DOHH2 (cell line): ENCODE data around the gene STXBP2.

Source experiments
- CTCF ChIP-seq: fragments of 200-600 bp; sonication (generic); IDR thresholded peaks from one replicate; pipeline ENCODE4 v1.5.1; 2014; ENCODE audit warnings: antibody characterized with exemption, mild to moderate bottlenecking, low read depth, low read length; ENCODE audit not compliant: poor library complexity, severe bottlenecking
- EZH2phosphoT487 ChIP-seq: fragments of 200-600 bp; sonication (generic); IDR thresholded peaks from 2 replicates; pipeline ENCODE4 v1.6.1; 2017; ENCODE audit warnings: borderline replicate concordance, mild to moderate bottlenecking, antibody characterized with exemption, low read length, moderate library complexity, mixed read lengths

GRCh38 chr19:7658219-7658686, 21.3 kb downstream of the STXBP2 start:
- TF ChIP-seq CTCF = no peak
- no peak for TF ChIP-seq EZH2phosphoT487
